K562 (cell line): ENCODE measurements around the gene NXPH4. TPM values are rescaled to one million over a fixed set of nuclear protein-coding genes. Genes with fewer than 3 reads are reported as not detected.
A peak's percentile ranks its signal among the peaks of the same experiment; 100 is the strongest.

Experiments
- ATAC-seq: fragments of 200-7000 bp; cut with Tn5 transposase; 3 replicates; pipeline ENCODE4 v1.9.1; 2020; ENCODE audit warnings: moderate library complexity
- BruUV-seq: library from RNA; stranded (reverse); fragments of 400-500 nt; replicated peaks from 2 replicates; lab custom pipeline; 2021; lab: Mats Ljungman, UMichigan
- CTCF ChIA-PET: fragments of 300-600 bp; formaldehyde crosslinking; extraction: SDS; loops from one replicate; lab custom pipeline; 2021; ENCODE audit warnings: low intra/inter-chr PET ratio; lab: Yijun Ruan, JAX
- POLR2A ChIA-PET: fragments of 300-600, 350-650 bp; sonication (Branson Sonifier 250); formaldehyde crosslinking; extraction: SDS; loops from one replicate; lab custom pipeline; 2021; ENCODE audit warnings: antibody characterized with exemption, inconsistent platforms; lab: Yijun Ruan, JAX
- DNase-seq, 4 experiments: peaks; one replicate each; pipeline versions ENCODE4 v3.0.0 to v3.0.0-alpha.2; 2011 to 2018; ENCODE audit warnings: low spot score in 3 of 4, mixed read lengths in 3 of 4; ENCODE audit errors: extremely low read depth in 1 of 4
- FAIRE-seq: peaks from 2 replicates; lab custom pipeline; 2011; peaks lifted over from hg19 to GRCh38; lab: Jason Lieb, UNC
- H2AFZ ChIP-seq: 2 replicates; pipeline ENCODE4 v1.6.0; 2011; ENCODE audit warnings: low read depth, low read length, control low read depth, inconsistent platforms
- H3K27ac ChIP-seq: fragments of 200-600 bp; 3 replicates; pipeline ENCODE4 v1.8.0; 2011; ENCODE audit warnings: low read depth, mild to moderate bottlenecking, control low read depth, inconsistent platforms, low read length, moderate library complexity, mixed read lengths; ENCODE audit errors: extremely low read depth
- H3K27me3 ChIP-seq, 2 experiments: fragments of 300-600 bp in 1 of 2; 2 replicates in 1 of 2; 3 replicates in 1 of 2; pipeline versions ENCODE4 v1.6.0 to v1.8.0; 2011; ENCODE audit warnings: inconsistent platforms in 2 of 2, low read length in 2 of 2, mild to moderate bottlenecking in 1 of 2, mixed read lengths in 1 of 2, moderate library complexity in 1 of 2; ENCODE audit not compliant: control insufficient read depth in 2 of 2, insufficient read depth in 2 of 2
- H3K36me3 ChIP-seq: fragments of 300-600 bp; 3 replicates; pipeline ENCODE4 v1.8.0; 2011; ENCODE audit warnings: mild to moderate bottlenecking, low read length, inconsistent platforms; ENCODE audit not compliant: control insufficient read depth, insufficient read depth
- H3K4me1 ChIP-seq, 2 experiments: fragments of 200-600 bp in 1 of 2; replicated peaks in 1 of 2; 2 replicates in 1 of 2; 3 replicates in 1 of 2; pipeline versions ENCODE4 v1.5.1 to v1.8.0; 2011; ENCODE audit warnings: inconsistent platforms in 2 of 2, low read length in 2 of 2, mild to moderate bottlenecking in 1 of 2, mixed read lengths in 1 of 2, moderate library complexity in 1 of 2; ENCODE audit not compliant: control insufficient read depth in 2 of 2, insufficient read depth in 2 of 2
- H3K4me2 ChIP-seq: 2 replicates; pipeline ENCODE4 v1.6.1; 2011; ENCODE audit warnings: low read length, control low read depth, inconsistent platforms, mixed read lengths; ENCODE audit not compliant: insufficient read depth
- H3K4me3 ChIP-seq: fragments of 200-600 bp; sonication (generic), shearing (Covaris generic); 2 replicates; pipeline ENCODE4 v1.5.1; 2016; ENCODE audit warnings: control low read depth, inconsistent platforms
- H3K79me2 ChIP-seq: fragments of 200-600 bp; 3 replicates; pipeline ENCODE4 v1.8.0; 2011; ENCODE audit warnings: low read length, inconsistent platforms; ENCODE audit not compliant: control insufficient read depth, insufficient read depth
- H3K9ac ChIP-seq, 2 experiments: 2 replicates each; pipeline versions ENCODE4 v1.6.0 to v1.6.1; 2011; ENCODE audit warnings: low read depth in 2 of 2, low read length in 2 of 2, control low read depth in 1 of 2, inconsistent platforms in 1 of 2, mild to moderate bottlenecking in 1 of 2, mixed read lengths in 1 of 2; ENCODE audit not compliant: insufficient read depth in 1 of 2
- H3K9me1 ChIP-seq: one replicate; pipeline ENCODE4 v1.6.0; 2011; ENCODE audit warnings: inconsistent platforms, mild to moderate bottlenecking, low read length, moderate library complexity; ENCODE audit not compliant: control insufficient read depth, insufficient read depth
- H3K9me3 ChIP-seq: replicated peaks from 2 replicates; pipeline ENCODE4 v1.5.1; 2011; ENCODE audit warnings: low read depth, low read length, inconsistent platforms; ENCODE audit not compliant: control insufficient read depth, insufficient read depth
- H4K20me1 ChIP-seq: replicated peaks from 2 replicates; pipeline ENCODE4 v1.6.1; 2011; ENCODE audit warnings: low read length, inconsistent platforms, mixed read lengths; ENCODE audit not compliant: control insufficient read depth, insufficient read depth
- HDAC3 ChIP-seq: fragments of 450-650 bp; IDR thresholded peaks from 2 replicates; pipeline ENCODE4 v1.6.1; 2018; ENCODE audit warnings: borderline replicate concordance, mild to moderate bottlenecking, moderate library complexity; ENCODE audit not compliant: partially characterized antibody
- KAT7 ChIP-seq: sonication (generic); formaldehyde crosslinking; IDR thresholded peaks from 2 replicates; pipeline ENCODE4 v1.8.0; 2022; ENCODE audit warnings: missing genetic modification reagents, mild to moderate bottlenecking, borderline replicate concordance
- POLR3A ChIP-seq: IDR thresholded peaks from 2 replicates; pipeline ENCODE4 v1.6.1; 2011; ENCODE audit warnings: borderline replicate concordance, mild to moderate bottlenecking, moderate library complexity; ENCODE audit not compliant: insufficient read length, insufficient read depth; ENCODE audit errors: extremely low read depth
- ZNF239 ChIP-seq: fragments of 250-450 bp; sonication (Bioruptor Pico); IDR thresholded peaks from 2 replicates; pipeline ENCODE4 v1.4.0; 2020; ENCODE audit warnings: mild to moderate bottlenecking
- ZNF318 ChIP-seq, 2 experiments: fragments of 450-650 bp; IDR thresholded peaks; 2 replicates each; pipeline ENCODE4 v1.6.1; 2016; ENCODE audit warnings: mild to moderate bottlenecking in 2 of 2, borderline replicate concordance in 1 of 2, low read depth in 1 of 2, moderate library complexity in 1 of 2
- ZNF444 ChIP-seq: fragments of 250-450 bp; sonication (Bioruptor Pico); IDR thresholded peaks from 2 replicates; pipeline ENCODE4 v1.4.0; 2020; ENCODE audit warnings: mild to moderate bottlenecking, moderate library complexity
- ZSCAN29 ChIP-seq: fragments of 450-650 bp; IDR thresholded peaks from 2 replicates; pipeline ENCODE4 v1.6.1; 2017
- WGBS: fragments of 100-300 bp; shearing (Covaris generic); methylation state at CpG from one replicate; pipeline ENCODE4 v1.1.6; 2016; ENCODE audit warnings: low coverage, mixed read lengths; ENCODE audit not compliant: insufficient coverage; ENCODE audit errors: missing lambda C conversion rate; 5-methylcytosine and 5-hydroxymethylcytosine counted together
- in situ Hi-C: fragments of 300-500 bp; cut with MboI; formaldehyde crosslinking; loops from 4 replicates; pipeline ENCODE4 v1.15.0; 2018; ENCODE audit warnings: inconsistent platforms, mixed read lengths
- intact Hi-C: fragments of 100-400 bp; cut with micrococcal nuclease; formaldehyde crosslinking; loops from 2 replicates; pipeline ENCODE4 v1.14.2; 2022
- polyA plus RNA-seq, 8 experiments: library from polyadenylated mRNA; depleted of rRNA in 4 of 8; stranded (reverse) in 5 of 8; unstranded in 3 of 8; fragments of >200 nt; fragmentation: Nextera tagmentation in 2 of 8; fragmentation: Illumina TruSeq in 1 of 8; extraction: Ambion mirVana in 2 of 8; extraction: Trizol in 1 of 8; gene quantifications; 2 replicates each; pipeline versions ENCODE4 v1.2.1 to v1.2.3, GENCODE V29; 2011 to 2014; ENCODE audit warnings: inconsistent platforms in 1 of 8, missing spikeins in 1 of 8
- total RNA-seq, 7 experiments: library from RNA; depleted of rRNA in 6 of 7; stranded (reverse); fragments of >200 nt in 6 of 7; fragmentation: Illumina TruSeq in 2 of 7; extraction: Trizol in 2 of 7; gene quantifications; 2 replicates each; pipeline versions ENCODE4 v1.2.1 to v1.2.3, GENCODE V29; 2011 to 2021; ENCODE audit warnings: low replicate concordance in 1 of 7

Gene NXPH4
- total and polyA plus RNA-seq, 9 of the 15 experiments (the other 6 are each of a cell fraction or from before 2014, with no cell fraction given), result 0.49 to 2.7 (median 1.1) TPM; not detected in 4

- BruUV-seq, result no TSS peak
- WGBS, result 19% methylated on average over 14 of the region's 16 CpGs
- intact Hi-C loops (no loop called here), in situ Hi-C loops (no loop called here)
- ChIA-PET POLR2A (interaction anchor here (1.0 kb wide), 1 partner anchor 13 kb away, joined by 3 read pairs; no protein-coding TSS in a partner anchor), CTCF (no interaction called here)
- H3K4me3 ChIP-seq, result no peak overlapping the region
- DNase-seq (no peak), ATAC-seq (no peak), FAIRE-seq (no peak)
- no peak overlapping the region for H3K27ac ChIP-seq
- no peaks in the 10 kb centered on the region for H3K9me1 ChIP-seq
- peaks cover 65 to 96% of the 10 kb centered on the region in 2 experiments; a peak in 4 of 5 replicates for H3K27me3 ChIP-seq
- no peak overlapping the region for H3K4me2 ChIP-seq
- H2AFZ ChIP-seq, result no peak overlapping the region
- peak overlapping the region in 1 of 2 experiments; percentile 17; a peak in 1 of 4 replicates for H3K9ac ChIP-seq
- H3K4me1 ChIP-seq, result peaks cover 0 to 42% of the 10 kb centered on the region in 2 experiments; a peak in 2 of 5 replicates
- no peaks in the 10 kb centered on the region for H3K36me3 ChIP-seq
- no peaks in the 10 kb centered on the region for H3K9me3 ChIP-seq
- no peak for TF ChIP-seq KAT7
- TF ChIP-seq ZNF444 (CRISPR knock-in tag), result no peak
- H3K79me2 ChIP-seq, result no peaks in the 10 kb centered on the region
- H4K20me1 ChIP-seq, result peaks cover 31% of the 10 kb centered on the region
Measured at GRCh38 chr12:57201631-57202030, 15.0 kb upstream of the NXPH4 start.

GRCh38 chr12:57202321-57202720 lies 14.3 kb upstream of the NXPH4 start:
- 18% methylated on average over 11 of the region's 19 CpGs for WGBS
- intact Hi-C loops, result no loop called here
- TF ChIP-seq POLR3A (no peak), ZNF318 (IDR thresholded peaks at IDR 0.05; ENCODE audit: borderline replicate concordance in 1 of 2, low read depth in 1 of 2) (no peak), ZNF239 (no peak), HDAC3 (no peak), ZSCAN29 (no peak)

More at GRCh38 chr12:57202321-57202720, 14.3 kb upstream of the NXPH4 start:
- no peak overlapping the region for H3K4me2 ChIP-seq
- H3K4me3 ChIP-seq, result no peak overlapping the region
- BruUV-seq, result no TSS peak
- no peaks in the 10 kb centered on the region for H3K79me2 ChIP-seq
- H2AFZ ChIP-seq, result no peak overlapping the region
- H3K9ac ChIP-seq, result no peak overlapping the region
- peaks cover 58 to 91% of the 10 kb centered on the region in 2 experiments; a peak in 4 of 5 replicates for H3K27me3 ChIP-seq
- ATAC-seq (no peak), DNase-seq (no peak), FAIRE-seq (no peak)
- POLR2A ChIA-PET, result no interaction called here
- H4K20me1 ChIP-seq, result peaks cover 30% of the 10 kb centered on the region
- peaks cover 0 to 36% of the 10 kb centered on the region in 2 experiments; a peak in 2 of 5 replicates for H3K4me1 ChIP-seq
- CTCF ChIA-PET, result no interaction called here
- H3K27ac ChIP-seq, result no peak overlapping the region
- in situ Hi-C loops, result no loop called here
- H3K9me1 ChIP-seq, result no peaks in the 10 kb centered on the region
- no peaks in the 10 kb centered on the region for H3K36me3 ChIP-seq
- H3K9me3 ChIP-seq, result no peaks in the 10 kb centered on the region
